Astrocyte (in vitro differentiated cells and primary cell): ENCODE measurements around the gene GALNT2. TPM values are rescaled to one million over a fixed set of nuclear protein-coding genes. Genes with fewer than 3 reads are reported as not detected.

ENCODE experiments used
- DNase-seq: peaks from one replicate; pipeline ENCODE4 v3.0.0-alpha.2; 2010; ENCODE audit warnings: low read depth
- FAIRE-seq: peaks from 2 replicates; lab custom pipeline; 2011; peaks lifted over from hg19 to GRCh38; lab: Jason Lieb, UNC
- H2AFZ ChIP-seq: 2 replicates; pipeline ENCODE4 v1.6.0; 2012; ENCODE audit warnings: low read depth, low read length, inconsistent platforms
- H3K27ac ChIP-seq: 2 replicates; pipeline ENCODE4 v1.5.1; 2011; ENCODE audit warnings: low read depth, low read length, inconsistent platforms
- H3K27me3 ChIP-seq: 2 replicates; pipeline ENCODE4 v1.6.0; 2011; ENCODE audit warnings: low read length, inconsistent platforms; ENCODE audit not compliant: insufficient read depth
- H3K36me3 ChIP-seq: 2 replicates; pipeline ENCODE4 v1.5.1; 2011; ENCODE audit warnings: low read length, inconsistent platforms; ENCODE audit not compliant: insufficient read depth
- H3K4me1 ChIP-seq: 2 replicates; pipeline ENCODE4 v1.5.1; 2011; ENCODE audit warnings: low read length, inconsistent platforms; ENCODE audit not compliant: insufficient read depth
- H3K4me2 ChIP-seq: 2 replicates; pipeline ENCODE4 v1.6.0; 2012; ENCODE audit warnings: low read length, inconsistent platforms
- H3K4me3 ChIP-seq: 2 replicates; pipeline ENCODE4 v1.5.1; 2011; ENCODE audit warnings: low read depth, mild to moderate bottlenecking, low read length, inconsistent platforms; ENCODE audit not compliant: insufficient read depth
- H3K79me2 ChIP-seq: 2 replicates; pipeline ENCODE4 v1.6.0; 2012; ENCODE audit warnings: mild to moderate bottlenecking, low read length, inconsistent platforms; ENCODE audit not compliant: insufficient read depth
- H3K9ac ChIP-seq: 2 replicates; pipeline ENCODE4 v1.6.0; 2012; ENCODE audit warnings: mild to moderate bottlenecking, low read length, inconsistent platforms
- H3K9me3 ChIP-seq: 2 replicates; pipeline ENCODE4 v1.5.1; 2012; ENCODE audit warnings: low read depth, mild to moderate bottlenecking, low read length, inconsistent platforms; ENCODE audit not compliant: insufficient read depth
- H4K20me1 ChIP-seq: 2 replicates; pipeline ENCODE4 v1.6.0; 2012; ENCODE audit warnings: low read length, inconsistent platforms; ENCODE audit not compliant: insufficient read depth
- H3K27ac Mint-ChIP-seq: one replicate; pipeline ENCODE4 v1.8.0; 2021; ENCODE audit warnings: mild to moderate bottlenecking, mixed read lengths; ENCODE audit not compliant: unreplicated experiment
- H3K27me3 Mint-ChIP-seq: one replicate; pipeline ENCODE4 v1.8.0; 2021; ENCODE audit warnings: low read depth, mixed read lengths; ENCODE audit not compliant: unreplicated experiment
- H3K36me3 Mint-ChIP-seq: one replicate; pipeline ENCODE4 v1.8.0; 2021; ENCODE audit warnings: low read depth, mixed read lengths; ENCODE audit not compliant: unreplicated experiment
- H3K4me1 Mint-ChIP-seq: one replicate; pipeline ENCODE4 v1.8.0; 2021; ENCODE audit warnings: low read depth, mixed read lengths; ENCODE audit not compliant: unreplicated experiment
- H3K4me3 Mint-ChIP-seq: one replicate; pipeline ENCODE4 v1.8.0; 2021; ENCODE audit warnings: mild to moderate bottlenecking, moderate library complexity, mixed read lengths; ENCODE audit not compliant: unreplicated experiment
- H3K9me3 Mint-ChIP-seq: one replicate; pipeline ENCODE4 v1.8.0; 2021; ENCODE audit warnings: mild to moderate bottlenecking, mixed read lengths; ENCODE audit not compliant: unreplicated experiment
- EZH2 ChIP-seq: IDR thresholded peaks from 2 replicates; pipeline ENCODE4 v1.6.1; 2012; ENCODE audit warnings: mild to moderate bottlenecking, low read length, inconsistent platforms; ENCODE audit not compliant: insufficient read depth
- total RNA-seq: library from RNA; stranded (reverse); gene quantifications from 2 replicates; pipeline ENCODE4 v1.2.1, GENCODE V29; 2021
- TF ChIP-seq, protein P1 (sequence below): IDR thresholded peaks from 2 replicates; pipeline ENCODE4 v1.5.1; 2011; ENCODE audit warnings: low read depth, mild to moderate bottlenecking, inconsistent platforms, low read length, moderate library complexity; ENCODE audit not compliant: insufficient read depth

Gene GALNT2
- total RNA-seq, 1 donor from 2014 or later = 507 TPM

GRCh38 chr1:230158415-230159291 is 91.6 kb downstream of the GALNT2 start:
- no peak overlapping the region for H3K27ac Mint-ChIP-seq
- FAIRE-seq (no peak), DNase-seq (peak; percentile 39)
- H3K4me3 ChIP-seq = no peak overlapping the region
- no peak for TF ChIP-seq EZH2
- TF ChIP-seq, protein P1, sequence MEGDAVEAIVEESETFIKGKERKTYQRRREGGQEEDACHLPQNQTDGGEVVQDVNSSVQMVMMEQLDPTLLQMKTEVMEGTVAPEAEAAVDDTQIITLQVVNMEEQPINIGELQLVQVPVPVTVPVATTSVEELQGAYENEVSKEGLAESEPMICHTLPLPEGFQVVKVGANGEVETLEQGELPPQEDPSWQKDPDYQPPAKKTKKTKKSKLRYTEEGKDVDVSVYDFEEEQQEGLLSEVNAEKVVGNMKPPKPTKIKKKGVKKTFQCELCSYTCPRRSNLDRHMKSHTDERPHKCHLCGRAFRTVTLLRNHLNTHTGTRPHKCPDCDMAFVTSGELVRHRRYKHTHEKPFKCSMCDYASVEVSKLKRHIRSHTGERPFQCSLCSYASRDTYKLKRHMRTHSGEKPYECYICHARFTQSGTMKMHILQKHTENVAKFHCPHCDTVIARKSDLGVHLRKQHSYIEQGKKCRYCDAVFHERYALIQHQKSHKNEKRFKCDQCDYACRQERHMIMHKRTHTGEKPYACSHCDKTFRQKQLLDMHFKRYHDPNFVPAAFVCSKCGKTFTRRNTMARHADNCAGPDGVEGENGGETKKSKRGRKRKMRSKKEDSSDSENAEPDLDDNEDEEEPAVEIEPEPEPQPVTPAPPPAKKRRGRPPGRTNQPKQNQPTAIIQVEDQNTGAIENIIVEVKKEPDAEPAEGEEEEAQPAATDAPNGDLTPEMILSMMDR = no peak
- H3K27ac ChIP-seq = no peak overlapping the region
- H3K36me3 Mint-ChIP-seq = peaks cover 14% of the 10 kb centered on the region
- no peak overlapping the region for H2AFZ ChIP-seq
- no peaks in the 10 kb centered on the region for H3K9me3 ChIP-seq
- H3K4me3 Mint-ChIP-seq = no peak overlapping the region
- peaks cover 26% of the 10 kb centered on the region for H3K4me1 ChIP-seq
- H4K20me1 ChIP-seq = peaks cover 86% of the 10 kb centered on the region
- H3K79me2 ChIP-seq = peaks cover 99% of the 10 kb centered on the region
- no peak overlapping the region for H3K4me2 ChIP-seq
- H3K9ac ChIP-seq = no peak overlapping the region
- no peaks in the 10 kb centered on the region for H3K27me3 ChIP-seq
- no peaks in the 10 kb centered on the region for H3K36me3 ChIP-seq
- H3K9me3 Mint-ChIP-seq = no peaks in the 10 kb centered on the region
- H3K4me1 Mint-ChIP-seq = peaks cover 80% of the 10 kb centered on the region
- H3K27me3 Mint-ChIP-seq = no peaks in the 10 kb centered on the region

DNA sequence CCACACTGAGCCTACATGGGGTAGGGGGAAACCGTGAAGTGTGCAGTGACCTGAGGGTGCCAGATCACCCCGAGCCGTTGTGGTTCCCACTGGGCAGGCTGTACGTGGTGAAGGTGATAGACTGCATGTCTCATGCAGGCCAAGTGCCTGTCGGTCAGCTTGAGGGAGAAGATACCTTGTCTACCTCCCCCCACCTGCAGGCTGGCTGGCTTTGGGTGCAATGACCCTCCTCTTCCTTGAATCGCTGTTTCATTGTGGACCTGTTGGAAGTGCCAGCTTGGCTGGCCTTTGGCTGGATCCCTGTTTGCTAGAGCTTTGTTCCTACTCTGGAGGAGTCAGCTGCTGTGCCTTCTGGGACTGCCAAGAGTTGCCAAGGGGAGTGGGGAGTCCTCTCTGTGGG is 92.5 kb downstream of the GALNT2 start:
- no peak for FAIRE-seq
- peaks cover 79% of the 10 kb centered on the region for H3K4me1 Mint-ChIP-seq
- H3K27ac Mint-ChIP-seq = peak overlapping the region; percentile 12

More for the DNA sequence above, 92.5 kb downstream of the GALNT2 start:
- no peaks in the 10 kb centered on the region for H3K27me3 ChIP-seq
- no peak overlapping the region for H2AFZ ChIP-seq
- peaks cover 13% of the 10 kb centered on the region for H3K36me3 Mint-ChIP-seq
- H3K79me2 ChIP-seq = peaks cover 97% of the 10 kb centered on the region
- no peaks in the 10 kb centered on the region for H3K36me3 ChIP-seq
- H4K20me1 ChIP-seq = peaks cover 84% of the 10 kb centered on the region
- H3K4me3 Mint-ChIP-seq = no peak overlapping the region
- no peak for TF ChIP-seq EZH2
- TF ChIP-seq, protein P1 = no peak
- no peaks in the 10 kb centered on the region for H3K9me3 Mint-ChIP-seq
- no peak overlapping the region for H3K4me2 ChIP-seq
- no peaks in the 10 kb centered on the region for H3K9me3 ChIP-seq
- no peak overlapping the region for H3K27ac ChIP-seq
- H3K4me3 ChIP-seq = no peak overlapping the region
- peaks cover 17% of the 10 kb centered on the region for H3K4me1 ChIP-seq
- DNase-seq = no peak
- H3K27me3 Mint-ChIP-seq = no peaks in the 10 kb centered on the region
- no peak overlapping the region for H3K9ac ChIP-seq
